ENCODE results near the gene PPP1R16B. TPM values are rescaled to one million over a fixed set of nuclear protein-coding genes. Genes with fewer than 3 reads are reported as not detected.

Gene PPP1R16B
- total and polyA plus RNA-seq, 10 of the 15 experiments (the other 5 are each of a cell fraction or from before 2014, with no cell fraction given), result 13.4 to 90.2 (median 66.7) TPM

- peaks cover 32 to 36% of the 10 kb centered on the region in 2 experiments for H3K36me3 ChIP-seq (ENCODE audit: control insufficient read depth in 2 of 2, insufficient read depth in 2 of 2, low read length in 1 of 2)
- no peak for FAIRE-seq
- SMC1A ChIA-PET (ENCODE audit: uncharacterized antibody, unreplicated experiment), result interaction anchor here (0.6 to 1.8 kb wide), 5 partner anchors 12 to 65 kb away, joined by 3 to 6 read pairs (median 3); no protein-coding TSS in a partner anchor
Measured at GRCh38 chr20:38827770-38828281, 22.3 kb downstream of the PPP1R16B start.

GRCh38 chr20:38828514-38829295 lies 23.2 kb downstream of the PPP1R16B start:
- CTCF ChIA-PET, result interaction anchor here (1.1 kb wide), 1 partner anchor 13 kb away, joined by 4 read pairs; no protein-coding TSS in a partner anchor
- SMC1A ChIA-PET (ENCODE audit: uncharacterized antibody, unreplicated experiment), result interaction anchor here (0.6 to 1.0 kb wide), 3 partner anchors 13 to 64 kb away, joined by 3 read pairs; no protein-coding TSS in a partner anchor
- intact Hi-C loops (cut with micrococcal nuclease; ENCODE audit: unreplicated experiment), result no loop called here
- H3K27ac ChIP-seq (ENCODE audit: control insufficient read depth, insufficient read depth), result no peak overlapping the region
- H4K20me1 ChIP-seq (ENCODE audit: control insufficient read depth, insufficient read depth), result no peaks in the 10 kb centered on the region; the same call in 1 of the 2 replicates
- no TSS peak for BruUV-seq (replicated peaks)
- POLR2A ChIA-PET, result interaction anchor here (1.2 kb wide), 1 partner anchor 8 kb away, joined by 3 read pairs; no protein-coding TSS in a partner anchor
- in situ Hi-C loops (cut with MboI), result no loop called here
- 93% methylated on average over 6 of the region's 6 CpGs for WGBS (ENCODE audit: insufficient coverage, insufficient replicate concordance, low lambda C conversion rate, missing lambda C conversion rate)
- H3K9me3 ChIP-seq (replicated peaks; ENCODE audit: control insufficient read depth, insufficient read depth, low read length), result no peaks in the 10 kb centered on the region
- H3K4me3 ChIP-seq, result no peak overlapping the region
- H3K4me2 ChIP-seq (ENCODE audit: control insufficient read depth, insufficient read depth), result no peak overlapping the region
- peaks cover 20% of the 10 kb centered on the region for H3K4me1 ChIP-seq (ENCODE audit: control insufficient read depth, insufficient read depth, low read length)
- no peaks in the 10 kb centered on the region for H3K27me3 ChIP-seq (replicated peaks in 1 of 2; ENCODE audit: control insufficient read depth in 2 of 2, insufficient read depth in 2 of 2, low read length in 1 of 2)
- H2AFZ ChIP-seq (ENCODE audit: control insufficient read depth, low read depth, low read length), result no peak overlapping the region
- RAD21 ChIA-PET (ENCODE audit: unreplicated experiment), result no interaction called here
- TF ChIP-seq GABPA (IDR thresholded peaks at IDR 0.05; ENCODE audit: low read depth) (no peak), ASH2L (IDR thresholded peaks at IDR 0.05; ENCODE audit: borderline replicate concordance, low read depth) (no peak), USF1 (IDR thresholded peaks at IDR 0.05; ENCODE audit: borderline replicate concordance, extremely low read length, insufficient read depth, low read depth, low read length) (peak; percentile 3)
- peaks cover 85% of the 10 kb centered on the region for H3K79me2 ChIP-seq (ENCODE audit: control insufficient read depth, insufficient read depth, low read length)
- ATAC-seq, result no peak
- no peak for FAIRE-seq
- H3K9ac ChIP-seq (ENCODE audit: control insufficient read depth, insufficient read depth, low read length), result no peak overlapping the region
- peaks cover 29 to 36% of the 10 kb centered on the region in 2 experiments for H3K36me3 ChIP-seq (ENCODE audit: control insufficient read depth in 2 of 2, insufficient read depth in 2 of 2, low read length in 1 of 2)
- DNase-seq (ENCODE audit: low read depth, low spot score), result no peak

More at GRCh38 chr20:38827770-38828281, 22.3 kb downstream of the PPP1R16B start:
- ChIA-PET RAD21 (ENCODE audit: unreplicated experiment) (no interaction called here), CTCF (interaction anchor here (0.6 to 1.8 kb wide), 2 partner anchors 12 to 23 kb away, joined by 3 read pairs; partner anchors contain the start of gene PPP1R16B), POLR2A (interaction anchor here (1.2 kb wide), 1 partner anchor 9 kb away, joined by 3 read pairs; no protein-coding TSS in a partner anchor)
- WGBS (ENCODE audit: insufficient coverage, insufficient replicate concordance, low lambda C conversion rate, missing lambda C conversion rate), result 60% methylated on average over 7 of the region's 7 CpGs
- Histone ChIP-seq H3K4me2 (ENCODE audit: control insufficient read depth, insufficient read depth) (no peak overlapping the region), H3K27me3 (replicated peaks in 1 of 2; ENCODE audit: control insufficient read depth in 2 of 2, insufficient read depth in 2 of 2, low read length in 1 of 2) (no peaks in the 10 kb centered on the region), H3K9ac (ENCODE audit: control insufficient read depth, insufficient read depth, low read length) (no peak overlapping the region), H4K20me1 (ENCODE audit: control insufficient read depth, insufficient read depth) (no peaks in the 10 kb centered on the region; the same call in 1 of the 2 replicates), H3K79me2 (ENCODE audit: control insufficient read depth, insufficient read depth, low read length) (peaks cover 83% of the 10 kb centered on the region), H3K4me3 (no peak overlapping the region), H3K4me1 (ENCODE audit: control insufficient read depth, insufficient read depth, low read length) (peaks cover 13% of the 10 kb centered on the region; the same call in 1 of the 2 replicates), H3K27ac (ENCODE audit: control insufficient read depth, insufficient read depth) (no peak overlapping the region), H3K9me3 (replicated peaks; ENCODE audit: control insufficient read depth, insufficient read depth, low read length) (no peaks in the 10 kb centered on the region; the same call in 2 of the 3 replicates), H2AFZ (ENCODE audit: control insufficient read depth, low read depth, low read length) (no peak overlapping the region)
- BruUV-seq (replicated peaks), result no TSS peak
- intact Hi-C loops (cut with micrococcal nuclease; ENCODE audit: unreplicated experiment) (no loop called here), in situ Hi-C loops (cut with MboI) (no loop called here)
- no peak for DNase-seq (ENCODE audit: low read depth, low spot score)
- no peak for ATAC-seq
- TF ChIP-seq FOXK2 (IDR thresholded peaks at IDR 0.05) (no peak), SREBF1 (IDR thresholded peaks at IDR 0.05; ENCODE audit: low read length) (no peak), STAT3 (IDR thresholded peaks at IDR 0.05; ENCODE audit: low read depth, low read length) (no peak)

All from GM12878 (cell line).